Astrocyte (in vitro differentiated cells and primary cell): Measurements from ENCODE around the gene THBS4.

Experiments used
- EZH2 ChIP-seq: IDR thresholded peaks from 2 replicates; pipeline ENCODE4 v1.6.1; 2012; ENCODE audit warnings: mild to moderate bottlenecking, low read length, inconsistent platforms; ENCODE audit not compliant: insufficient read depth
- TF ChIP-seq, protein P1 (sequence below): IDR thresholded peaks from 2 replicates; pipeline ENCODE4 v1.5.1; 2011; ENCODE audit warnings: low read depth, mild to moderate bottlenecking, inconsistent platforms, low read length, moderate library complexity; ENCODE audit not compliant: insufficient read depth

DNA sequence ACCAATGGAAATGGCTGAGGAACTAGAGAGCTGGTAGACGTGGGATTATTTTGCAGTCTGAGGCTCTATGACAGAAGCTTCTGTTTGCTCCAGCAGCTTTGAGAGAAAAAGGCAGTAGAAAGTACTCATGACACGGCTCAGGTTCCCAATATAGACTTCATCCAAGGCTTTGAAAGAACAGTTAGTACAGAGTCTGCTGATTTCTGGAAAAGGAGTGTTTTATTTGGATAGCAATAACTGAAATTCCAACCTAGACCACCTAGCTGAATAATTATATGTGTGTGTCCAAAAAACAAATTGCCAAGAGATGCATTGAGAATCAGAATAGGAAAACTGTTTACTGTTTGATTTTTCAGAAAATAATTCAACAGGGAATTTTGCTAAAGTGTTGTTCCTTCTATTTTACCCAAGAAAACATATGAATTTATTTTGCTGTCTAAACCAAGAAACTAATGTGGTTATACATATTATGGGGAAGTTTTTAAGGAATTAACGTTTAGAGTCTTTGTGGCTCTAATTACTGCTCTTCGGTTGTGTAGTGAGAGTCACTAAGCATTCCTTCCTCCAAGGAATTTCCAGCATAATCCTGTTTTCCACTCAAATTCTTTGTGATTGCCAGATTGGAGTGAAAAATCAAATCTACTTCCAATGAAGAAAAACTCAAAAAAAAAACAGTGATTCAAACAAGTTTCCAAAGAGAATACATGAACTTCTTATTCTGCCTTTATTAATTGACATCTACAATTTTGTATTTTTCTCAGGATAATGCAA, 26.0 kb upstream of the THBS4 start:
- TF ChIP-seq, protein P1, sequence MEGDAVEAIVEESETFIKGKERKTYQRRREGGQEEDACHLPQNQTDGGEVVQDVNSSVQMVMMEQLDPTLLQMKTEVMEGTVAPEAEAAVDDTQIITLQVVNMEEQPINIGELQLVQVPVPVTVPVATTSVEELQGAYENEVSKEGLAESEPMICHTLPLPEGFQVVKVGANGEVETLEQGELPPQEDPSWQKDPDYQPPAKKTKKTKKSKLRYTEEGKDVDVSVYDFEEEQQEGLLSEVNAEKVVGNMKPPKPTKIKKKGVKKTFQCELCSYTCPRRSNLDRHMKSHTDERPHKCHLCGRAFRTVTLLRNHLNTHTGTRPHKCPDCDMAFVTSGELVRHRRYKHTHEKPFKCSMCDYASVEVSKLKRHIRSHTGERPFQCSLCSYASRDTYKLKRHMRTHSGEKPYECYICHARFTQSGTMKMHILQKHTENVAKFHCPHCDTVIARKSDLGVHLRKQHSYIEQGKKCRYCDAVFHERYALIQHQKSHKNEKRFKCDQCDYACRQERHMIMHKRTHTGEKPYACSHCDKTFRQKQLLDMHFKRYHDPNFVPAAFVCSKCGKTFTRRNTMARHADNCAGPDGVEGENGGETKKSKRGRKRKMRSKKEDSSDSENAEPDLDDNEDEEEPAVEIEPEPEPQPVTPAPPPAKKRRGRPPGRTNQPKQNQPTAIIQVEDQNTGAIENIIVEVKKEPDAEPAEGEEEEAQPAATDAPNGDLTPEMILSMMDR: no peak
- TF ChIP-seq EZH2: no peak
